DND-41 (cell line): ENCODE data around the gene GPER1.

Experiments
- ATAC-seq: fragments of 200-7000 bp; cut with Tn5 transposase; 3 replicates; pipeline ENCODE4 v1.9.1; 2021; ENCODE audit warnings: low read depth; ENCODE audit not compliant: insufficient read depth
- DNase-seq: peaks from one replicate; pipeline ENCODE4 v3.0.0-alpha.2; 2020
- H2AFZ ChIP-seq: 2 replicates; pipeline ENCODE4 v1.6.0; 2012; ENCODE audit warnings: low read depth, low read length
- H3K27ac ChIP-seq: 2 replicates; pipeline ENCODE4 v1.5.1; 2012; ENCODE audit warnings: low read length, inconsistent platforms
- H3K27me3 ChIP-seq: fragments of 200-600 bp; sonication (generic); 2 replicates; pipeline ENCODE4 v1.6.0; 2012; ENCODE audit warnings: low read length, mild to moderate bottlenecking, inconsistent platforms; ENCODE audit not compliant: insufficient read depth, poor library complexity
- H3K36me3 ChIP-seq: 2 replicates; pipeline ENCODE4 v1.5.1; 2012; ENCODE audit warnings: low read length, inconsistent platforms; ENCODE audit not compliant: insufficient read depth
- H3K4me1 ChIP-seq: 2 replicates; pipeline ENCODE4 v1.5.1; 2012; ENCODE audit warnings: mild to moderate bottlenecking, low read length; ENCODE audit not compliant: insufficient read depth
- H3K4me2 ChIP-seq: 2 replicates; pipeline ENCODE4 v1.6.0; 2012; ENCODE audit warnings: mild to moderate bottlenecking, moderate library complexity, low read length, inconsistent platforms; ENCODE audit not compliant: insufficient read depth
- H3K4me3 ChIP-seq, 2 experiments: fragments of 200-600 bp in 1 of 2; shearing (Covaris generic) in 1 of 2; 2 replicates each; pipeline ENCODE4 v1.5.1; 2012 to 2016; ENCODE audit warnings: inconsistent platforms in 2 of 2, low read length in 2 of 2, mild to moderate bottlenecking in 2 of 2, low read depth in 1 of 2, moderate library complexity in 1 of 2
- H3K79me2 ChIP-seq: 2 replicates; pipeline ENCODE4 v1.6.0; 2012; ENCODE audit warnings: low read length, inconsistent platforms; ENCODE audit not compliant: insufficient read depth
- H3K9ac ChIP-seq: 2 replicates; pipeline ENCODE4 v1.6.0; 2012; ENCODE audit warnings: low read depth, mild to moderate bottlenecking, inconsistent platforms, low read length, moderate library complexity
- H3K9me3 ChIP-seq: 2 replicates; pipeline ENCODE4 v1.5.1; 2012; ENCODE audit warnings: low read length, moderate library complexity, mild to moderate bottlenecking, inconsistent platforms; ENCODE audit not compliant: insufficient read depth, severe bottlenecking
- H4K20me1 ChIP-seq: 2 replicates; pipeline ENCODE4 v1.6.0; 2012; ENCODE audit warnings: low read length; ENCODE audit not compliant: insufficient read depth
- EZH2 ChIP-seq: IDR thresholded peaks from 3 replicates; pipeline ENCODE4 v1.6.1; 2012; ENCODE audit warnings: borderline replicate concordance, low read depth, mild to moderate bottlenecking, moderate library complexity, low read length, inconsistent platforms; ENCODE audit not compliant: severe bottlenecking
- TF ChIP-seq, protein P1 (sequence below): IDR thresholded peaks from 2 replicates; pipeline ENCODE4 v1.5.1; 2012; ENCODE audit warnings: borderline replicate concordance, low read length, moderate library complexity, mild to moderate bottlenecking; ENCODE audit not compliant: poor library complexity, severe bottlenecking; ENCODE audit errors: extremely low read depth

Gene GPER1

DNA sequence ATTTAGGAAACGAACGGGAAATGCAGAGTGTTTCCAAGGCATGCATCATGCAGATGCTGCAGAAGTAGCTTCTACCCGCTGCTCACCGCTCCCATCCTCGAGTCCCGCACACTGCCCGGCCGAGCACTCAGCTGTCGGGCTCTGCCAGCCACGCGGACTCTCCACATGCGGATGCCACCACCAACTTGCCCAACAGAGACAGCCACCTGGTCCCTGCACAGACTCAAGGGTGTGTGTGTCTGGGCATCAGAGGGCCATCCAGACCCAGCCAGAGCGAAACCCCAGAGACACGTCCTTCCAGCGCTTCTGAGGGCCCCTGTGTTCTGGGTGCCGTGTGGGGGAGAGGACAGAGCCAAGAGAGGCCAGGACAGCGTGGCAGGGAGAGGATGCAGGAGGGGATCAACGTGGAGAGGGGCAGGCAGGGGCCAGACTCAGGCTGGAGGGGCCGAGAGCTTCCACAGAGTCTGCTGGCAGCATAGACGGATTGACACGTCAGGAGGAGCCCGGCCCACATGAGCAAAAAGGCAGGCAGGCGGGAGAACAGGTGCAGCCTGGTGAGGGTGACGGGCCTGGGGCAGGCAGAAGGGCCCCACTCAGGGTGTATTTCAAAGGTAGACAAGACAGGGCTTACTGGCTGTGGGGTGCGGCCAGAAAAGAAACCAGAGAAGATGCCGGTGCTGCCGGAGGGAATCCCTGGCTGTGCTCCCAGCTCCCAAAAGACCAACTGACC is 18.3 kb downstream of the GPER1 start:
- no peaks in the 10 kb centered on the region for H3K27me3 ChIP-seq
- TF ChIP-seq, protein P1, sequence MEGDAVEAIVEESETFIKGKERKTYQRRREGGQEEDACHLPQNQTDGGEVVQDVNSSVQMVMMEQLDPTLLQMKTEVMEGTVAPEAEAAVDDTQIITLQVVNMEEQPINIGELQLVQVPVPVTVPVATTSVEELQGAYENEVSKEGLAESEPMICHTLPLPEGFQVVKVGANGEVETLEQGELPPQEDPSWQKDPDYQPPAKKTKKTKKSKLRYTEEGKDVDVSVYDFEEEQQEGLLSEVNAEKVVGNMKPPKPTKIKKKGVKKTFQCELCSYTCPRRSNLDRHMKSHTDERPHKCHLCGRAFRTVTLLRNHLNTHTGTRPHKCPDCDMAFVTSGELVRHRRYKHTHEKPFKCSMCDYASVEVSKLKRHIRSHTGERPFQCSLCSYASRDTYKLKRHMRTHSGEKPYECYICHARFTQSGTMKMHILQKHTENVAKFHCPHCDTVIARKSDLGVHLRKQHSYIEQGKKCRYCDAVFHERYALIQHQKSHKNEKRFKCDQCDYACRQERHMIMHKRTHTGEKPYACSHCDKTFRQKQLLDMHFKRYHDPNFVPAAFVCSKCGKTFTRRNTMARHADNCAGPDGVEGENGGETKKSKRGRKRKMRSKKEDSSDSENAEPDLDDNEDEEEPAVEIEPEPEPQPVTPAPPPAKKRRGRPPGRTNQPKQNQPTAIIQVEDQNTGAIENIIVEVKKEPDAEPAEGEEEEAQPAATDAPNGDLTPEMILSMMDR: no peak
- TF ChIP-seq EZH2: no peak
- H3K9ac ChIP-seq: no peak overlapping the region
- H3K4me2 ChIP-seq: no peak overlapping the region
- H3K9me3 ChIP-seq: no peaks in the 10 kb centered on the region
- ATAC-seq (no peak), DNase-seq (no peak)
- H2AFZ ChIP-seq: no peak overlapping the region
- peaks cover 15% of the 10 kb centered on the region for H3K79me2 ChIP-seq
- H3K4me3 ChIP-seq: no peak overlapping the region
- H3K27ac ChIP-seq: no peak overlapping the region
- no peaks in the 10 kb centered on the region; the same call in 1 of the 2 replicates for H3K4me1 ChIP-seq
- H3K36me3 ChIP-seq: 0 out of 2 replicates have a peak, but pooled peaks cover 2% of the 10 kb centered on the region
- peaks cover 30% of the 10 kb centered on the region for H4K20me1 ChIP-seq

DNA sequence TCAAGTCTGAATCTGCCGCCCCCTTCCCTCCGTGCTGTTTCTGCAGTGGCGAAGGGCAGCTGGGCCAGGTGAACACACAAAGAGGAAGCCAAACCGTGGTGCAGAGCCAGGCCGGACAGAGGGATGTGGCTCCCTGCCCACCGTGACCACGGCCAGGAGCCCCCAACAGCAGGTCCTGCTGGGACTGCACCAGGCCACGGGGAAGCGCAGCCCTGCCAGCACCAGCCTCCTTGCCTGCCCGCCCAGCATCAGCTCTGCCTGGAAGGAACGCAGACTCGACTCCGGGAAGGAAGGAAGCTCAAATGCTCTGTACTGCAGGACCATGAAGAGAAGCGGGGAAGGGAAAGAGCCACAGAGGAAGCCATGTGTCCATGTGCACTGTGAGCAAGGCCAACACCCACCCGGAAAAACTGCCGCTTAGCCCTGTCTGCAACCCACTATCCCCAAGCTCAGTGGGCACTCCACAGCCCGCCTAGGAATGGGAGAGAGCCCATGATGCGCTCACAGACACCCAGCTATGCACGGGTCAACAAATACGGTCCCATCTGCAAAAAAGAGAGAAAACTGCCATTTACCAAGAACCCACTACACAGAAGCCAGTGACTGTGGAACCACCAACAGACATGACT is 19.0 kb downstream of the GPER1 start:
- H3K27ac ChIP-seq: no peak overlapping the region
- no peak overlapping the region for H3K4me3 ChIP-seq
- H4K20me1 ChIP-seq: peaks cover 30% of the 10 kb centered on the region
- no peak for ATAC-seq
- H2AFZ ChIP-seq: no peak overlapping the region
- no peaks in the 10 kb centered on the region; the same call in 1 of the 2 replicates for H3K4me1 ChIP-seq
- no peak overlapping the region for H3K9ac ChIP-seq
- no peak for DNase-seq
- TF ChIP-seq, protein P1: no peak
- TF ChIP-seq EZH2: no peak
- no peaks in the 10 kb centered on the region for H3K27me3 ChIP-seq
- H3K4me2 ChIP-seq: no peak overlapping the region
- H3K9me3 ChIP-seq: no peaks in the 10 kb centered on the region
- peaks cover 13% of the 10 kb centered on the region for H3K79me2 ChIP-seq
- 0 out of 2 replicates have a peak, but pooled peaks cover 2% of the 10 kb centered on the region for H3K36me3 ChIP-seq

DNA sequence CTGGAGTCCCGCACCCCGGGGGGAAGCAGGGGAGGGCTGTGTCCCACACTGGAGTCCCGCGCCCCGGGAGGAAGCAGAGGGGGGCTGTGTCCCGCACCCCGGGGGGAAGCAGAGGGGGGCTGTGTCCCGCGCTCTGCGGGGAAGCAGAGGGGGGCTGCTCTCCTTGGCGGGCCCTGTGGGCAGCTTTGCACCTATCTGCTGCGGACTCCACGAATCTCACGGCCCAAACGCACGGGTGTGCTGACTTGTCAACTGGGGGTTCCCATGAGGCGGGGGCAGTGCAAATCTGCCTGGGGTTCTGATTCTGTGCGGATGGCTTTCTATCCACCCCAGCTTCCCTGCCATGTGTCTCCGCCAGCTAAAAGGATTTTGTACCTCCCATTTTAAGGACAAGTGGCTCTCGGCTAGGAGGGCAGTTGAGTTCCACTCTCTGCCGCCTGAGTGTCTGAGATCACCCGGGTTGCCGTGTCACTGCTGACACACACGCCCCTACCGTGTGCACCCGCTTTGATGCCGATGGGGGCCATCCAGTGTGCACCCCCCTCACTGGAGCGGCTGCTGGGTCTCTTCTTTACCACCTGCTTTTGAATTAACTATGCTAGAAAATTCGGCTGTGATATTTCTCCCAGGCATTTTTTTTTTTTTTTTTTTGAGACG is 20.5 kb downstream of the GPER1 start:
- H3K9me3 ChIP-seq: no peaks in the 10 kb centered on the region
- no peak for DNase-seq
- no peak overlapping the region for H3K4me2 ChIP-seq
- H3K27me3 ChIP-seq: no peaks in the 10 kb centered on the region
- no peak overlapping the region for H3K9ac ChIP-seq
- no peak overlapping the region for H2AFZ ChIP-seq
- H3K4me1 ChIP-seq: no peaks in the 10 kb centered on the region; the same call in 1 of the 2 replicates
- H4K20me1 ChIP-seq: peaks cover 20% of the 10 kb centered on the region
- H3K79me2 ChIP-seq: peaks cover 8% of the 10 kb centered on the region
- H3K27ac ChIP-seq: no peak overlapping the region; the same call in 1 of the 2 replicates
- H3K36me3 ChIP-seq: peaks cover 9% of the 10 kb centered on the region; the same call in 1 of the 2 replicates
- no peak overlapping the region for H3K4me3 ChIP-seq
- ATAC-seq: no peak
- TF ChIP-seq, protein P1: no peak
- no peak for TF ChIP-seq EZH2
